DND-41 (cell line): ENCODE results near the gene MESD.

ENCODE experiments used
- ATAC-seq: fragments of 200-7000 bp; cut with Tn5 transposase; 3 replicates; pipeline ENCODE4 v1.9.1; 2021; ENCODE audit warnings: low read depth; ENCODE audit not compliant: insufficient read depth
- DNase-seq: peaks from one replicate; pipeline ENCODE4 v3.0.0-alpha.2; 2020
- H2AFZ ChIP-seq: 2 replicates; pipeline ENCODE4 v1.6.0; 2012; ENCODE audit warnings: low read depth, low read length
- H3K27ac ChIP-seq: 2 replicates; pipeline ENCODE4 v1.5.1; 2012; ENCODE audit warnings: low read length, inconsistent platforms
- H3K27me3 ChIP-seq: fragments of 200-600 bp; sonication (generic); 2 replicates; pipeline ENCODE4 v1.6.0; 2012; ENCODE audit warnings: low read length, mild to moderate bottlenecking, inconsistent platforms; ENCODE audit not compliant: insufficient read depth, poor library complexity
- H3K36me3 ChIP-seq: 2 replicates; pipeline ENCODE4 v1.5.1; 2012; ENCODE audit warnings: low read length, inconsistent platforms; ENCODE audit not compliant: insufficient read depth
- H3K4me1 ChIP-seq: 2 replicates; pipeline ENCODE4 v1.5.1; 2012; ENCODE audit warnings: mild to moderate bottlenecking, low read length; ENCODE audit not compliant: insufficient read depth
- H3K4me2 ChIP-seq: 2 replicates; pipeline ENCODE4 v1.6.0; 2012; ENCODE audit warnings: mild to moderate bottlenecking, moderate library complexity, low read length, inconsistent platforms; ENCODE audit not compliant: insufficient read depth
- H3K4me3 ChIP-seq, 2 experiments: fragments of 200-600 bp in 1 of 2; shearing (Covaris generic) in 1 of 2; 2 replicates each; pipeline ENCODE4 v1.5.1; 2012 to 2016; ENCODE audit warnings: inconsistent platforms in 2 of 2, low read length in 2 of 2, mild to moderate bottlenecking in 2 of 2, low read depth in 1 of 2, moderate library complexity in 1 of 2
- H3K79me2 ChIP-seq: 2 replicates; pipeline ENCODE4 v1.6.0; 2012; ENCODE audit warnings: low read length, inconsistent platforms; ENCODE audit not compliant: insufficient read depth
- H3K9ac ChIP-seq: 2 replicates; pipeline ENCODE4 v1.6.0; 2012; ENCODE audit warnings: low read depth, mild to moderate bottlenecking, inconsistent platforms, low read length, moderate library complexity
- H3K9me3 ChIP-seq: 2 replicates; pipeline ENCODE4 v1.5.1; 2012; ENCODE audit warnings: low read length, moderate library complexity, mild to moderate bottlenecking, inconsistent platforms; ENCODE audit not compliant: insufficient read depth, severe bottlenecking
- H4K20me1 ChIP-seq: 2 replicates; pipeline ENCODE4 v1.6.0; 2012; ENCODE audit warnings: low read length; ENCODE audit not compliant: insufficient read depth
- EZH2 ChIP-seq: IDR thresholded peaks from 3 replicates; pipeline ENCODE4 v1.6.1; 2012; ENCODE audit warnings: borderline replicate concordance, low read depth, mild to moderate bottlenecking, moderate library complexity, low read length, inconsistent platforms; ENCODE audit not compliant: severe bottlenecking
- TF ChIP-seq, protein P1 (sequence below): IDR thresholded peaks from 2 replicates; pipeline ENCODE4 v1.5.1; 2012; ENCODE audit warnings: borderline replicate concordance, low read length, moderate library complexity, mild to moderate bottlenecking; ENCODE audit not compliant: poor library complexity, severe bottlenecking; ENCODE audit errors: extremely low read depth

Gene MESD

DNA sequence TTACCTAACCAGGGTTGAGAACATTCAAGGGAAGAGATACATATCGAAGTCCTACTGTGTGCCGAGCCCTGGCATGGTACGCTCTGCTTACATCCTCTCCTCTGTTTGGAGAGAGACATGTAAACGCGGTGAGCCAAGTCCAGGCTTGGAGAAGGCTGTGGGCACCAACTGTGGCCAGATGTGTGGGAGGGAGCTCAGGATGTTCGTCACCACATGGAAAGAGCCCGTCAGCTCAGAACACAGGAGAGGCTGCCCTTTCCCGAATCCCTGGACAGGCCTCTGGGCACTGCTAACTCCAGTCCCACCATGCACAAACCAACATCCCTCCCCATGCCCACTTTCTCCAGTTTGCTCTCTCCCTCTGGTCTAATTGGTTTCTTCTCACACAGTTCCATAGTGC, 43.0 kb downstream of the MESD start:
- H3K9me3 ChIP-seq, result no peaks in the 10 kb centered on the region
- TF ChIP-seq, protein P1, sequence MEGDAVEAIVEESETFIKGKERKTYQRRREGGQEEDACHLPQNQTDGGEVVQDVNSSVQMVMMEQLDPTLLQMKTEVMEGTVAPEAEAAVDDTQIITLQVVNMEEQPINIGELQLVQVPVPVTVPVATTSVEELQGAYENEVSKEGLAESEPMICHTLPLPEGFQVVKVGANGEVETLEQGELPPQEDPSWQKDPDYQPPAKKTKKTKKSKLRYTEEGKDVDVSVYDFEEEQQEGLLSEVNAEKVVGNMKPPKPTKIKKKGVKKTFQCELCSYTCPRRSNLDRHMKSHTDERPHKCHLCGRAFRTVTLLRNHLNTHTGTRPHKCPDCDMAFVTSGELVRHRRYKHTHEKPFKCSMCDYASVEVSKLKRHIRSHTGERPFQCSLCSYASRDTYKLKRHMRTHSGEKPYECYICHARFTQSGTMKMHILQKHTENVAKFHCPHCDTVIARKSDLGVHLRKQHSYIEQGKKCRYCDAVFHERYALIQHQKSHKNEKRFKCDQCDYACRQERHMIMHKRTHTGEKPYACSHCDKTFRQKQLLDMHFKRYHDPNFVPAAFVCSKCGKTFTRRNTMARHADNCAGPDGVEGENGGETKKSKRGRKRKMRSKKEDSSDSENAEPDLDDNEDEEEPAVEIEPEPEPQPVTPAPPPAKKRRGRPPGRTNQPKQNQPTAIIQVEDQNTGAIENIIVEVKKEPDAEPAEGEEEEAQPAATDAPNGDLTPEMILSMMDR, result no peak
- no peak for TF ChIP-seq EZH2
- DNase-seq (no peak), ATAC-seq (no peak)
- no peaks in the 10 kb centered on the region; the same call in 1 of the 2 replicates for H3K4me1 ChIP-seq
- H3K36me3 ChIP-seq, result peaks cover 31% of the 10 kb centered on the region
- no peak overlapping the region for H3K4me2 ChIP-seq
- H3K79me2 ChIP-seq, result no peaks in the 10 kb centered on the region
- no peaks in the 10 kb centered on the region for H4K20me1 ChIP-seq
- no peaks in the 10 kb centered on the region for H3K27me3 ChIP-seq
- no peak overlapping the region for H3K27ac ChIP-seq
- no peak overlapping the region for H2AFZ ChIP-seq
- no peak overlapping the region for H3K4me3 ChIP-seq
- no peak overlapping the region for H3K9ac ChIP-seq

DNA sequence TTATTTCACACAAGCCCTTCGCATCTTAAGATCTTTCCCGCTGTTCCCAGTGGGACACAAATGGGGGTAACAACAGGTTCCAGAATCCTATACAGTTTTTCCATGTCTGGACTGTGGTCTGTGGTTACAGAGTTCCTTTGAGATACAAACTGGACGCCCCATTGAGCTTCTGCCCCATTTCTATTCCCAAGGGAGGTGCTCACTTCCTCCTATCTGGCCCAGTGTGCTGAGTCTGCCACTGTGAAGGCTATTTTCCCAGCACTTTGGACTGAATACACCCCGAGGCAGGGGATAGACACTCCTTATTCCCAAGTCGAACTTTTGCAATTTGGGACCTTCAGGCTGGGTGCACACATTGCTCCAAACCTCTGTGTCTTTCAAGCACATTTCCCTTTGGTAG, 44.0 kb downstream of the MESD start:
- ATAC-seq (no peak), DNase-seq (no peak)
- no peak overlapping the region for H3K4me3 ChIP-seq
- H3K4me2 ChIP-seq, result no peak overlapping the region
- no peaks in the 10 kb centered on the region for H4K20me1 ChIP-seq
- H3K4me1 ChIP-seq, result no peaks in the 10 kb centered on the region; the same call in 1 of the 2 replicates
- TF ChIP-seq EZH2, result no peak
- TF ChIP-seq, protein P1, result no peak
- H3K27ac ChIP-seq, result no peak overlapping the region
- no peak overlapping the region for H2AFZ ChIP-seq
- H3K9ac ChIP-seq, result no peak overlapping the region
- no peaks in the 10 kb centered on the region for H3K9me3 ChIP-seq
- no peaks in the 10 kb centered on the region for H3K79me2 ChIP-seq
- H3K36me3 ChIP-seq, result peaks cover 27% of the 10 kb centered on the region
- H3K27me3 ChIP-seq, result no peaks in the 10 kb centered on the region

DNA sequence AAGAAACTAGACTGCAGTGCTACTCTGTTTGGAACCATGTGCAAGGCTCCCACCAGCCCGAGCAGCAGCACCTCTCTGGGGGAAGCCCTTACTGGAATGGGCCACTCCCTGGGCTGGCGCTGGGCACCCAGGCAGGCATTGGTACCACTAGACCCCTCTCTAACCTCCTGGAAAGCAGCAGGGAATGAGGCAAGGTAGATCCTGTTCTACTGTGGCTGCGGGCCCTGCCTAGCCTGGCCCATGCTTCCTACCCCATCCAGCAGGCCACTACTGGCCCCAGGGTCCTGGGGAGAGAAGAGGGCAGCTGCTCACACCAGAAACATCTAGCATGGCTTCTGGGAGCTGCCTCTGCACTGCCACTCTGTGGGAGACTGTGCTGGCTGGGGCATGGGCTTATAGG, 44.8 kb downstream of the MESD start:
- Histone ChIP-seq H3K4me2 (no peak overlapping the region), H4K20me1 (no peaks in the 10 kb centered on the region), H3K9me3 (no peaks in the 10 kb centered on the region), H3K36me3 (peaks cover 23% of the 10 kb centered on the region), H3K79me2 (no peaks in the 10 kb centered on the region), H3K27ac (no peak overlapping the region), H2AFZ (no peak overlapping the region), H3K4me1 (no peaks in the 10 kb centered on the region), H3K4me3 (no peak overlapping the region), H3K9ac (no peak overlapping the region), H3K27me3 (no peaks in the 10 kb centered on the region)
- ATAC-seq, result no peak
- TF ChIP-seq, protein P1, result no peak
- no peak for TF ChIP-seq EZH2
- no peak for DNase-seq
